WTC11 (cell line): ENCODE results near the gene ANO2.

Source experiments
- ATF1 ChIP-seq: sonication (generic); formaldehyde crosslinking; IDR thresholded peaks from 2 replicates; pipeline ENCODE4 v1.8.1; 2023; ENCODE audit warnings: mild to moderate bottlenecking, moderate library complexity, missing genetic modification reagents
- CREM ChIP-seq: sonication (generic); formaldehyde crosslinking; IDR thresholded peaks from 2 replicates; pipeline ENCODE4 v1.8.1; 2022; ENCODE audit warnings: mild to moderate bottlenecking, missing genetic modification reagents, moderate library complexity
- ESRRA ChIP-seq: sonication (generic); formaldehyde crosslinking; IDR thresholded peaks from 2 replicates; pipeline ENCODE4 v1.8.1; 2022; ENCODE audit warnings: mild to moderate bottlenecking, missing genetic modification reagents, borderline replicate concordance
- ETV6 ChIP-seq: sonication (generic); formaldehyde crosslinking; IDR thresholded peaks from 2 replicates; pipeline ENCODE4 v1.8.1; 2022; ENCODE audit warnings: mild to moderate bottlenecking, missing genetic modification reagents
- FOXJ3 ChIP-seq: sonication (generic); formaldehyde crosslinking; IDR thresholded peaks from 2 replicates; pipeline ENCODE4 v1.9.0; 2021; ENCODE audit warnings: missing genetic modification reagents, mild to moderate bottlenecking, borderline replicate concordance
- TCF7 ChIP-seq: sonication (generic); formaldehyde crosslinking; IDR thresholded peaks from 2 replicates; pipeline ENCODE4 v1.8.0; 2022; ENCODE audit warnings: mild to moderate bottlenecking, low read depth, missing genetic modification reagents, moderate library complexity
- TF ChIP-seq, protein P1 (sequence below): fragments of 200-600 bp; IDR thresholded peaks from 2 replicates; pipeline ENCODE4 v1.8.0; 2022; ENCODE audit warnings: antibody characterized with exemption
- TF ChIP-seq, protein P2 (sequence below): sonication (generic); formaldehyde crosslinking; IDR thresholded peaks from 2 replicates; pipeline ENCODE4 v1.8.0; 2022; ENCODE audit warnings: missing genetic modification reagents
- TF ChIP-seq, protein P3 (sequence below): sonication (generic); formaldehyde crosslinking; IDR thresholded peaks from 2 replicates; pipeline ENCODE4 v1.8.1; 2023; ENCODE audit warnings: mild to moderate bottlenecking, missing genetic modification reagents
- TF ChIP-seq, protein P4 (sequence below): sonication (generic); formaldehyde crosslinking; IDR thresholded peaks from 2 replicates; pipeline ENCODE4 v1.8.1; 2023; ENCODE audit warnings: mild to moderate bottlenecking, missing genetic modification reagents
- TF ChIP-seq, protein P5 (sequence below): sonication (generic); formaldehyde crosslinking; IDR thresholded peaks from 2 replicates; pipeline ENCODE4 v1.8.1; 2023; ENCODE audit warnings: mild to moderate bottlenecking, moderate library complexity, missing genetic modification reagents
- TF ChIP-seq, protein P6 (sequence below): sonication (generic); formaldehyde crosslinking; IDR thresholded peaks from 2 replicates; pipeline ENCODE4 v1.8.0; 2022; ENCODE audit warnings: mild to moderate bottlenecking, missing genetic modification reagents
- TF ChIP-seq, protein P7 (sequence below): sonication (generic); formaldehyde crosslinking; IDR thresholded peaks from 2 replicates; pipeline ENCODE4 v1.8.0; 2023; ENCODE audit warnings: mild to moderate bottlenecking, missing genetic modification reagents

DNA sequence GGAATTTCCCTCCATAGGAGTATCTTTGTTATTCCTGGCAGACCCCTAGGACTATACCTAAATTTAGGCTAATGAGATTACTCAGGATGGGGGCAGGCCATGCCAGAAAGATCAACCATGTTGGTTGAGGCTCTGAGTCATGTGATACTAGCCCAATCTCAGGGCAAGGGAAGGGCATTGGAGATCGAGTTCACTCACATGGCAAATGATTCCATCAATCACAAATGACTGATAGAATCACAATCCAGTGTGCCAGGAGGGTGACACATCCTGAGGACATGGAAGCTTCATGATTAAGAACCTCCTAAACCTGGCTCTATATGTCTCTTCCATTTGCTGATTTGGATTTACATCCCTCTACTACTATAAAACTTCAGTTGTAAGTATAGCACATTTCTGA lies 330.8 kb downstream of the ANO2 start:
- TF ChIP-seq ATF1 (no peak), FOXJ3 (CRISPR knock-in tag) (no peak), CREM (CRISPR knock-in tag) (no peak), TCF7 (CRISPR knock-in tag) (no peak), ETV6 (CRISPR knock-in tag) (no peak), ESRRA (no peak)
- TF ChIP-seq, protein P1, sequence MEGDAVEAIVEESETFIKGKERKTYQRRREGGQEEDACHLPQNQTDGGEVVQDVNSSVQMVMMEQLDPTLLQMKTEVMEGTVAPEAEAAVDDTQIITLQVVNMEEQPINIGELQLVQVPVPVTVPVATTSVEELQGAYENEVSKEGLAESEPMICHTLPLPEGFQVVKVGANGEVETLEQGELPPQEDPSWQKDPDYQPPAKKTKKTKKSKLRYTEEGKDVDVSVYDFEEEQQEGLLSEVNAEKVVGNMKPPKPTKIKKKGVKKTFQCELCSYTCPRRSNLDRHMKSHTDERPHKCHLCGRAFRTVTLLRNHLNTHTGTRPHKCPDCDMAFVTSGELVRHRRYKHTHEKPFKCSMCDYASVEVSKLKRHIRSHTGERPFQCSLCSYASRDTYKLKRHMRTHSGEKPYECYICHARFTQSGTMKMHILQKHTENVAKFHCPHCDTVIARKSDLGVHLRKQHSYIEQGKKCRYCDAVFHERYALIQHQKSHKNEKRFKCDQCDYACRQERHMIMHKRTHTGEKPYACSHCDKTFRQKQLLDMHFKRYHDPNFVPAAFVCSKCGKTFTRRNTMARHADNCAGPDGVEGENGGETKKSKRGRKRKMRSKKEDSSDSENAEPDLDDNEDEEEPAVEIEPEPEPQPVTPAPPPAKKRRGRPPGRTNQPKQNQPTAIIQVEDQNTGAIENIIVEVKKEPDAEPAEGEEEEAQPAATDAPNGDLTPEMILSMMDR: no peak
- TF ChIP-seq, protein P2, sequence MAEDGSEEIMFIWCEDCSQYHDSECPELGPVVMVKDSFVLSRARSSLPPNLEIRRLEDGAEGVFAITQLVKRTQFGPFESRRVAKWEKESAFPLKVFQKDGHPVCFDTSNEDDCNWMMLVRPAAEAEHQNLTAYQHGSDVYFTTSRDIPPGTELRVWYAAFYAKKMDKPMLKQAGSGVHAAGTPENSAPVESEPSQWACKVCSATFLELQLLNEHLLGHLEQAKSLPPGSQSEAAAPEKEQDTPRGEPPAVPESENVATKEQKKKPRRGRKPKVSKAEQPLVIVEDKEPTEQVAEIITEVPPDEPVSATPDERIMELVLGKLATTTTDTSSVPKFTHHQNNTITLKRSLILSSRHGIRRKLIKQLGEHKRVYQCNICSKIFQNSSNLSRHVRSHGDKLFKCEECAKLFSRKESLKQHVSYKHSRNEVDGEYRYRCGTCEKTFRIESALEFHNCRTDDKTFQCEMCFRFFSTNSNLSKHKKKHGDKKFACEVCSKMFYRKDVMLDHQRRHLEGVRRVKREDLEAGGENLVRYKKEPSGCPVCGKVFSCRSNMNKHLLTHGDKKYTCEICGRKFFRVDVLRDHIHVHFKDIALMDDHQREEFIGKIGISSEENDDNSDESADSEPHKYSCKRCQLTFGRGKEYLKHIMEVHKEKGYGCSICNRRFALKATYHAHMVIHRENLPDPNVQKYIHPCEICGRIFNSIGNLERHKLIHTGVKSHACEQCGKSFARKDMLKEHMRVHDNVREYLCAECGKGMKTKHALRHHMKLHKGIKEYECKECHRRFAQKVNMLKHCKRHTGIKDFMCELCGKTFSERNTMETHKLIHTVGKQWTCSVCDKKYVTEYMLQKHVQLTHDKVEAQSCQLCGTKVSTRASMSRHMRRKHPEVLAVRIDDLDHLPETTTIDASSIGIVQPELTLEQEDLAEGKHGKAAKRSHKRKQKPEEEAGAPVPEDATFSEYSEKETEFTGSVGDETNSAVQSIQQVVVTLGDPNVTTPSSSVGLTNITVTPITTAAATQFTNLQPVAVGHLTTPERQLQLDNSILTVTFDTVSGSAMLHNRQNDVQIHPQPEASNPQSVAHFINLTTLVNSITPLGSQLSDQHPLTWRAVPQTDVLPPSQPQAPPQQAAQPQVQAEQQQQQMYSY (CRISPR knock-in tag): no peak
- TF ChIP-seq, protein P3, sequence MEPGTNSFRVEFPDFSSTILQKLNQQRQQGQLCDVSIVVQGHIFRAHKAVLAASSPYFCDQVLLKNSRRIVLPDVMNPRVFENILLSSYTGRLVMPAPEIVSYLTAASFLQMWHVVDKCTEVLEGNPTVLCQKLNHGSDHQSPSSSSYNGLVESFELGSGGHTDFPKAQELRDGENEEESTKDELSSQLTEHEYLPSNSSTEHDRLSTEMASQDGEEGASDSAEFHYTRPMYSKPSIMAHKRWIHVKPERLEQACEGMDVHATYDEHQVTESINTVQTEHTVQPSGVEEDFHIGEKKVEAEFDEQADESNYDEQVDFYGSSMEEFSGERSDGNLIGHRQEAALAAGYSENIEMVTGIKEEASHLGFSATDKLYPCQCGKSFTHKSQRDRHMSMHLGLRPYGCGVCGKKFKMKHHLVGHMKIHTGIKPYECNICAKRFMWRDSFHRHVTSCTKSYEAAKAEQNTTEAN (CRISPR knock-in tag): no peak
- TF ChIP-seq, protein P4, sequence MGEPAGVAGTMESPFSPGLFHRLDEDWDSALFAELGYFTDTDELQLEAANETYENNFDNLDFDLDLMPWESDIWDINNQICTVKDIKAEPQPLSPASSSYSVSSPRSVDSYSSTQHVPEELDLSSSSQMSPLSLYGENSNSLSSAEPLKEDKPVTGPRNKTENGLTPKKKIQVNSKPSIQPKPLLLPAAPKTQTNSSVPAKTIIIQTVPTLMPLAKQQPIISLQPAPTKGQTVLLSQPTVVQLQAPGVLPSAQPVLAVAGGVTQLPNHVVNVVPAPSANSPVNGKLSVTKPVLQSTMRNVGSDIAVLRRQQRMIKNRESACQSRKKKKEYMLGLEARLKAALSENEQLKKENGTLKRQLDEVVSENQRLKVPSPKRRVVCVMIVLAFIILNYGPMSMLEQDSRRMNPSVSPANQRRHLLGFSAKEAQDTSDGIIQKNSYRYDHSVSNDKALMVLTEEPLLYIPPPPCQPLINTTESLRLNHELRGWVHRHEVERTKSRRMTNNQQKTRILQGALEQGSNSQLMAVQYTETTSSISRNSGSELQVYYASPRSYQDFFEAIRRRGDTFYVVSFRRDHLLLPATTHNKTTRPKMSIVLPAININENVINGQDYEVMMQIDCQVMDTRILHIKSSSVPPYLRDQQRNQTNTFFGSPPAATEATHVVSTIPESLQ (CRISPR knock-in tag): no peak
- TF ChIP-seq, protein P5, sequence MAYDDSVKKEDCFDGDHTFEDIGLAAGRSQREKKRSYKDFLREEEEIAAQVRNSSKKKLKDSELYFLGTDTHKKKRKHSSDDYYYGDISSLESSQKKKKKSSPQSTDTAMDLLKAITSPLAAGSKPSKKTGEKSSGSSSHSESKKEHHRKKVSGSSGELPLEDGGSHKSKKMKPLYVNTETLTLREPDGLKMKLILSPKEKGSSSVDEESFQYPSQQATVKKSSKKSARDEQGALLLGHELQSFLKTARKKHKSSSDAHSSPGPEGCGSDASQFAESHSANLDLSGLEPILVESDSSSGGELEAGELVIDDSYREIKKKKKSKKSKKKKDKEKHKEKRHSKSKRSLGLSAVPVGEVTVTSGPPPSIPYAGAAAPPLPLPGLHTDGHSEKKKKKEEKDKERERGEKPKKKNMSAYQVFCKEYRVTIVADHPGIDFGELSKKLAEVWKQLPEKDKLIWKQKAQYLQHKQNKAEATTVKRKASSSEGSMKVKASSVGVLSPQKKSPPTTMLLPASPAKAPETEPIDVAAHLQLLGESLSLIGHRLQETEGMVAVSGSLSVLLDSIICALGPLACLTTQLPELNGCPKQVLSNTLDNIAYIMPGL (CRISPR knock-in tag): no peak
- TF ChIP-seq, protein P6, sequence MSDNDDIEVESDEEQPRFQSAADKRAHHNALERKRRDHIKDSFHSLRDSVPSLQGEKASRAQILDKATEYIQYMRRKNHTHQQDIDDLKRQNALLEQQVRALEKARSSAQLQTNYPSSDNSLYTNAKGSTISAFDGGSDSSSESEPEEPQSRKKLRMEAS (CRISPR knock-in tag): no peak
- TF ChIP-seq, protein P7, sequence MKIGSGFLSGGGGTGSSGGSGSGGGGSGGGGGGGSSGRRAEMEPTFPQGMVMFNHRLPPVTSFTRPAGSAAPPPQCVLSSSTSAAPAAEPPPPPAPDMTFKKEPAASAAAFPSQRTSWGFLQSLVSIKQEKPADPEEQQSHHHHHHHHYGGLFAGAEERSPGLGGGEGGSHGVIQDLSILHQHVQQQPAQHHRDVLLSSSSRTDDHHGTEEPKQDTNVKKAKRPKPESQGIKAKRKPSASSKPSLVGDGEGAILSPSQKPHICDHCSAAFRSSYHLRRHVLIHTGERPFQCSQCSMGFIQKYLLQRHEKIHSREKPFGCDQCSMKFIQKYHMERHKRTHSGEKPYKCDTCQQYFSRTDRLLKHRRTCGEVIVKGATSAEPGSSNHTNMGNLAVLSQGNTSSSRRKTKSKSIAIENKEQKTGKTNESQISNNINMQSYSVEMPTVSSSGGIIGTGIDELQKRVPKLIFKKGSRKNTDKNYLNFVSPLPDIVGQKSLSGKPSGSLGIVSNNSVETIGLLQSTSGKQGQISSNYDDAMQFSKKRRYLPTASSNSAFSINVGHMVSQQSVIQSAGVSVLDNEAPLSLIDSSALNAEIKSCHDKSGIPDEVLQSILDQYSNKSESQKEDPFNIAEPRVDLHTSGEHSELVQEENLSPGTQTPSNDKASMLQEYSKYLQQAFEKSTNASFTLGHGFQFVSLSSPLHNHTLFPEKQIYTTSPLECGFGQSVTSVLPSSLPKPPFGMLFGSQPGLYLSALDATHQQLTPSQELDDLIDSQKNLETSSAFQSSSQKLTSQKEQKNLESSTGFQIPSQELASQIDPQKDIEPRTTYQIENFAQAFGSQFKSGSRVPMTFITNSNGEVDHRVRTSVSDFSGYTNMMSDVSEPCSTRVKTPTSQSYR (CRISPR knock-in tag): no peak
